SU-DHL-6 (cell line): ENCODE data around the gene KRTAP22-2.

Experiments
- EZH2phosphoT487 ChIP-seq: fragments of 200-600 bp; sonication (generic), shearing (Covaris generic); conservative IDR thresholded peaks from 2 replicates; pipeline ENCODE4 v1.6.1; 2018; ENCODE audit warnings: mild to moderate bottlenecking, antibody characterized with exemption, low read length, moderate library complexity, mixed read lengths
- TF ChIP-seq, protein P1 (sequence below): fragments of 200-600 bp; sonication (generic); IDR thresholded peaks from one replicate; pipeline ENCODE4 v1.5.1; 2017; ENCODE audit warnings: antibody characterized with exemption, mild to moderate bottlenecking, low read length, moderate library complexity; ENCODE audit not compliant: insufficient read depth, poor library complexity, severe bottlenecking

DNA sequence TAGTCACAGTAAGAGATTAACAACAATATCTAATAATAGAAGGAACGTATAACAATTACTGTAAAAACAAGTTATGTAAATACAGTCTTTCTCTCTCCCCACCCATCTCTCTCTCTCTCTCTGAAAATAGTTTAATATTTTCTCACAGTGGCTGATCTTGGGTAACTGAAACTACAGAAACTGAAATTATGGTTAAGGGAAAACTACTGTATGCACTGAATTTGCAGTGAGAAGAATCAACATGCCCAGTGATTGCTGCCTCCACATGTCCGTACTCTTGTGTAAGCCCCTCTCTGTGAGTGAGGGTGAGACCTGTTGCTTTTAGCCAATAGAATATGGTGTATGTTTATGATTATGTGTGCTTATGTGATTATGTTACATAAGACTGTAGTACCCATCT is 21.9 kb upstream of the KRTAP22-2 start:
- TF ChIP-seq, protein P1, sequence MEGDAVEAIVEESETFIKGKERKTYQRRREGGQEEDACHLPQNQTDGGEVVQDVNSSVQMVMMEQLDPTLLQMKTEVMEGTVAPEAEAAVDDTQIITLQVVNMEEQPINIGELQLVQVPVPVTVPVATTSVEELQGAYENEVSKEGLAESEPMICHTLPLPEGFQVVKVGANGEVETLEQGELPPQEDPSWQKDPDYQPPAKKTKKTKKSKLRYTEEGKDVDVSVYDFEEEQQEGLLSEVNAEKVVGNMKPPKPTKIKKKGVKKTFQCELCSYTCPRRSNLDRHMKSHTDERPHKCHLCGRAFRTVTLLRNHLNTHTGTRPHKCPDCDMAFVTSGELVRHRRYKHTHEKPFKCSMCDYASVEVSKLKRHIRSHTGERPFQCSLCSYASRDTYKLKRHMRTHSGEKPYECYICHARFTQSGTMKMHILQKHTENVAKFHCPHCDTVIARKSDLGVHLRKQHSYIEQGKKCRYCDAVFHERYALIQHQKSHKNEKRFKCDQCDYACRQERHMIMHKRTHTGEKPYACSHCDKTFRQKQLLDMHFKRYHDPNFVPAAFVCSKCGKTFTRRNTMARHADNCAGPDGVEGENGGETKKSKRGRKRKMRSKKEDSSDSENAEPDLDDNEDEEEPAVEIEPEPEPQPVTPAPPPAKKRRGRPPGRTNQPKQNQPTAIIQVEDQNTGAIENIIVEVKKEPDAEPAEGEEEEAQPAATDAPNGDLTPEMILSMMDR: no peak
- TF ChIP-seq EZH2phosphoT487: no peak
